ENCODE data around the gene CYP1A1.

GRCh38 chr15:74752531-74752930 is 27.2 kb upstream of the CYP1A1 start:
- TF ChIP-seq CTCF (IDR thresholded peaks at IDR 0.05) (no peak), POLR2A (IDR thresholded peaks at IDR 0.05) (no peak)

Data from esophagus squamous epithelium (tissue), 4 donors.